HEK293T (cell line): ENCODE measurements around the gene RUNX3.
A peak's percentile ranks its signal among the peaks of the same experiment; 100 is the strongest.

Source experiments
- CTCF ChIA-PET: fragments of 350-600 bp; formaldehyde crosslinking; extraction: SDS; loops from one replicate; lab custom pipeline; 2021; ENCODE audit warnings: antibody characterized with exemption, inconsistent platforms; lab: Yijun Ruan, JAX
- POLR2A ChIA-PET: fragments of 350-600 bp; formaldehyde crosslinking; extraction: SDS; loops from one replicate; lab custom pipeline; 2020; ENCODE audit warnings: antibody characterized with exemption, inconsistent platforms; lab: Yijun Ruan, JAX
- DNase-seq: peaks from one replicate; pipeline ENCODE4 v3.0.0; 2012; ENCODE audit warnings: mixed read lengths; ENCODE audit errors: extremely low spot score
- ARNT ChIP-seq: fragments of 450-650 bp; IDR thresholded peaks from 2 replicates; pipeline ENCODE4 v1.6.1; 2017; ENCODE audit warnings: mild to moderate bottlenecking
- BHLHE40 ChIP-seq: fragments of 450-650 bp; IDR thresholded peaks from 2 replicates; pipeline ENCODE4 v1.6.1; 2016; ENCODE audit warnings: mild to moderate bottlenecking, moderate library complexity, borderline replicate concordance
- CTBP1 ChIP-seq: fragments of 450-650 bp; IDR thresholded peaks from 2 replicates; pipeline ENCODE4 v1.6.1; 2016; ENCODE audit warnings: borderline replicate concordance
- ELF4 ChIP-seq: fragments of 450-650 bp; IDR thresholded peaks from 2 replicates; pipeline ENCODE4 v1.6.1; 2017; ENCODE audit warnings: antibody characterized with exemption
- FOXA1 ChIP-seq: fragments of 450-650 bp; IDR thresholded peaks from 2 replicates; pipeline ENCODE4 v1.6.1; 2016; ENCODE audit warnings: mild to moderate bottlenecking
- FOXK2 ChIP-seq: fragments of 450-650 bp; IDR thresholded peaks from 2 replicates; pipeline ENCODE4 v1.6.1; 2016; ENCODE audit warnings: mild to moderate bottlenecking
- FOXM1 ChIP-seq: fragments of 450-650 bp; IDR thresholded peaks from 2 replicates; pipeline ENCODE4 v1.6.1; 2017; ENCODE audit warnings: mild to moderate bottlenecking, borderline replicate concordance
- HDGF ChIP-seq: fragments of 450-650 bp; IDR thresholded peaks from 2 replicates; pipeline ENCODE4 v1.6.1; 2017; ENCODE audit warnings: antibody characterized with exemption, borderline replicate concordance
- L3MBTL2 ChIP-seq: fragments of 450-650 bp; conservative IDR thresholded peaks from 2 replicates; pipeline ENCODE4 v1.6.1; 2016; ENCODE audit warnings: mild to moderate bottlenecking
- LEF1 ChIP-seq: fragments of 450-650 bp; IDR thresholded peaks from 2 replicates; pipeline ENCODE4 v1.6.1; 2017; ENCODE audit warnings: mild to moderate bottlenecking, borderline replicate concordance
- NFRKB ChIP-seq: fragments of 450-650 bp; IDR thresholded peaks from 2 replicates; pipeline ENCODE4 v1.6.1; 2016; ENCODE audit warnings: mild to moderate bottlenecking, moderate library complexity
- PKNOX1 ChIP-seq: fragments of 450-650 bp; IDR thresholded peaks from 2 replicates; pipeline ENCODE4 v1.6.1; 2016
- SP1 ChIP-seq: fragments of 450-650 bp; IDR thresholded peaks from 2 replicates; pipeline ENCODE4 v1.6.1; 2017
- SUZ12 ChIP-seq: fragments of 450-650 bp; IDR thresholded peaks from 2 replicates; pipeline ENCODE4 v1.6.1; 2016; ENCODE audit warnings: mild to moderate bottlenecking
- TARDBP ChIP-seq: fragments of 450-650 bp; IDR thresholded peaks from 2 replicates; pipeline ENCODE4 v1.6.1; 2016
- ZNF384 ChIP-seq: fragments of 450-650 bp; IDR thresholded peaks from 2 replicates; pipeline ENCODE4 v1.6.1; 2016

RUNX3 gene

GRCh38 chr1:24929398-24930259 is 447 bp downstream of the RUNX3 start:
- DNase-seq, result peak; percentile 27
- TF ChIP-seq LEF1 (no peak), SP1 (no peak), SUZ12 (no peak), L3MBTL2 (no peak)
- ChIA-PET POLR2A (interaction anchor here (1.2 kb wide), 1 partner anchor 11 kb away, joined by 3 read pairs; no protein-coding TSS in a partner anchor), CTCF (interaction anchor here (0.8 kb wide), 1 partner anchor 12 kb away, joined by 3 read pairs; no protein-coding TSS in a partner anchor)

- CTCF ChIA-PET, result no interaction called here
- DNase-seq, result no peak
- POLR2A ChIA-PET, result no interaction called here
- TF ChIP-seq FOXM1, result no peak
- no peak for TF ChIP-seq FOXA1
- no peak for TF ChIP-seq TARDBP
- TF ChIP-seq ZNF384, result no peak
- no peak for TF ChIP-seq PKNOX1
- no peak for TF ChIP-seq FOXK2
- TF ChIP-seq HDGF, result no peak
- TF ChIP-seq L3MBTL2, result no peak
- no peak for TF ChIP-seq CTBP1
- TF ChIP-seq ARNT, result no peak
- TF ChIP-seq LEF1, result no peak
- TF ChIP-seq NFRKB, result no peak
- no peak for TF ChIP-seq ELF4
- TF ChIP-seq BHLHE40, result no peak
- TF ChIP-seq SP1, result no peak
- no peak for TF ChIP-seq SUZ12
Observed at GRCh38 chr1:24928689-24929397, 1.2 kb downstream of the RUNX3 start.

GRCh38 chr1:24927988-24928688 is 1.9 kb downstream of the RUNX3 start:
- DNase-seq, result no peak
- CTCF ChIA-PET, result interaction anchor here (1.7 kb wide), 1 partner anchor 8 kb away, joined by 4 read pairs; no protein-coding TSS in a partner anchor
- POLR2A ChIA-PET, result no interaction called here
- TF ChIP-seq HDGF, result no peak
- TF ChIP-seq SUZ12, result no peak
- TF ChIP-seq CTBP1, result no peak
- TF ChIP-seq ZNF384, result no peak
- TF ChIP-seq SP1, result no peak
- TF ChIP-seq L3MBTL2, result no peak
- no peak for TF ChIP-seq FOXK2
- TF ChIP-seq ELF4, result no peak
- TF ChIP-seq FOXA1, result no peak
- no peak for TF ChIP-seq NFRKB
- no peak for TF ChIP-seq TARDBP

- CTCF ChIA-PET, result interaction anchor here (0.5 to 1.7 kb wide), 2 partner anchors 9 to 278 kb away, joined by 3 to 4 read pairs; no protein-coding TSS in a partner anchor
- TF ChIP-seq LEF1 (no peak), ELF4 (no peak), CTBP1 (no peak), HDGF (no peak), SUZ12 (no peak), ZNF384 (no peak), FOXM1 (no peak), NFRKB (no peak), TARDBP (no peak), FOXA1 (no peak), ARNT (no peak), BHLHE40 (no peak), L3MBTL2 (no peak), SP1 (no peak), PKNOX1 (no peak), FOXK2 (no peak)
Observed at GRCh38 chr1:24927473-24927872, 2.6 kb downstream of the RUNX3 start.

GRCh38 chr1:24926563-24927249 is 3.4 kb downstream of the RUNX3 start:
- ChIA-PET POLR2A (no interaction called here), CTCF (interaction anchor here (0.6 to 1.7 kb wide), 4 partner anchors 9 to 126 kb away, joined by 3 to 5 read pairs (median 4); no protein-coding TSS in a partner anchor)
- no peak for DNase-seq
- TF ChIP-seq SP1, result no peak
- TF ChIP-seq PKNOX1, result no peak
- TF ChIP-seq NFRKB, result no peak
- TF ChIP-seq HDGF, result no peak
- no peak for TF ChIP-seq FOXA1
- TF ChIP-seq L3MBTL2, result no peak
- TF ChIP-seq ARNT, result no peak
- no peak for TF ChIP-seq BHLHE40
- TF ChIP-seq FOXM1, result no peak
- no peak for TF ChIP-seq SUZ12
- no peak for TF ChIP-seq LEF1
- no peak for TF ChIP-seq ZNF384
- TF ChIP-seq ELF4, result no peak
- TF ChIP-seq TARDBP, result no peak
- TF ChIP-seq CTBP1, result no peak
- no peak for TF ChIP-seq FOXK2

More at GRCh38 chr1:24927473-24927872, 2.6 kb downstream of the RUNX3 start:
- POLR2A ChIA-PET, result no interaction called here
- DNase-seq, result no peak
